ENCODE data around the gene HOTAIR.

HOTAIR gene

GRCh38 chr12:53951577-53952334 lies 23.0 kb downstream of the HOTAIR start:
- no peak overlapping the region for H3K27ac ChIP-seq (ENCODE audit: low read depth, low read length)
- peaks cover 72 to 89% (median 80%) of the 10 kb centered on the region in 5 donors for H3K27me3 ChIP-seq (ENCODE audit: control insufficient read depth in 5 of 5, insufficient read depth in 4 of 5, low read length in 5 of 5)
- no peaks in the 10 kb centered on the region for H3K9me3 ChIP-seq (ENCODE audit: control insufficient read depth in 5 of 5, low read length in 5 of 5)
- H3K4me3 ChIP-seq (ENCODE audit: low read depth in 1 of 5, low read length in 5 of 5) = no peak overlapping the region
- no peaks in the 10 kb centered on the region for H3K36me3 ChIP-seq (ENCODE audit: control insufficient read depth in 5 of 5, insufficient read depth in 5 of 5, low read length in 5 of 5)
- H3K9ac ChIP-seq (ENCODE audit: low read length in 5 of 5) = no peak overlapping the region
- H3K4me1 ChIP-seq (ENCODE audit: control insufficient read depth in 5 of 5, insufficient read depth in 5 of 5, low read length in 5 of 5) = peaks cover 0 to 32% (median 18%) of the 10 kb centered on the region in 5 donors

DNA sequence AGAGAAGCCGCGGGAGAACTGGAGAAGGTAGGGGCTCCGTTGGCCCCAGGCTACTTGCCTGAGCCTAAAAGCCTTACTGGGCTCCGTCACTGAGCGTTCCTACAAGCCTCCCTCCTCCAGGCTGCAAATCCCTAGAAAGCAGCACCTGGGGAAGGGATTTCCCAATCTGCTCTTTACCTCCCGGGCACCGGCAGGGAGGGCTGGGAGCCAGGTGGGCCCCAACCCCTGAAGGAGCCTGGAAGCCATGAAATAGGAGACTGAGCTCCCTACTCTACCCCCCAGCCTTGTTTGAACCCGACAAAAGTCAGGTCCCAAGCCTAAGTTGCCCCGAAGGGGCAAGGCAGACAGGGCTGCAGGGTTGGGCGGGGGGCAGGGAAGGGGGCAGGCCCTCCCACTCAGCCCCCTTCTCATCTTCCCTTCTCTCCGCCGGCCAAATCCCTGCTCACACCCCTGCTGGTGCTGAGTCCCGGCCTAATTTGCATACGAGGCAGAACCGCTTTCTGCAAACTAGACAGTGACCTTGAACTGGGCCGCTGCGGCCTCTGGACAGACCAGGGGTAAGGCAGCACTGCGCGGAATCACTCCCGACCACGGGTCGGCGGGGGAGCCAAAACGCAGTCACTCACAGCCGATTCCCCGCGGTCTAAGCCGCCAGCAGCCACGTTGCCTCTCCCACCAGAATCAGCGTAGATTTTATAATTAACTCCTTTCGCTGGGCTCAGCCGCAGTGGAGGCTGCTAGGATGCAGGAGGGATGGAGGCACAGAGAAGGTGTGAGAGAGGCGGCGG lies 23.8 kb downstream of the HOTAIR start:
- H3K9me3 ChIP-seq (ENCODE audit: control insufficient read depth in 5 of 5, low read length in 5 of 5) = no peaks in the 10 kb centered on the region
- peaks cover 0 to 32% (median 18%) of the 10 kb centered on the region in 5 donors for H3K4me1 ChIP-seq (ENCODE audit: control insufficient read depth in 5 of 5, insufficient read depth in 5 of 5, low read length in 5 of 5)
- no peak overlapping the region for H3K4me3 ChIP-seq (ENCODE audit: low read depth in 1 of 5, low read length in 5 of 5)
- H3K27me3 ChIP-seq (ENCODE audit: control insufficient read depth in 5 of 5, insufficient read depth in 4 of 5, low read length in 5 of 5) = peaks cover 72 to 88% (median 80%) of the 10 kb centered on the region in 5 donors
- H3K36me3 ChIP-seq (ENCODE audit: control insufficient read depth in 5 of 5, insufficient read depth in 5 of 5, low read length in 5 of 5) = no peaks in the 10 kb centered on the region
- no peak overlapping the region for H3K27ac ChIP-seq (ENCODE audit: low read depth, low read length)
- H3K9ac ChIP-seq (ENCODE audit: low read length in 5 of 5) = no peak overlapping the region

DNA sequence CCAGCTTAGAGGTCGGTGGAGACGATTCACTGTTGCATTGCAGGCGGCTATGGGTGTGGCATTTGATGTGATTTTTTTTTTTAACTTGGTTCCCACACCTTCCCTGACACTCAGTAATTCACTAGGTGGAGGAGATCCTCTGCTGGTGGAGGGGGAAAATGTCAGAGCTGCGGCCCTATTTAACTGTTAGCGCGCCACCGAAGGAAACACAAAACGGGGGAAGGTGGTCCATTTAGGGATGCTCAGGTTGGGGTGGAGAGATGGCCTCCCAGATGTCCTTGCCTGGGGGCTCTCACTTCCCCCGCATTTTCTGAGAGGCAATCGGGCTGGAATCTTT lies 24.3 kb downstream of the HOTAIR start:
- H3K4me1 ChIP-seq (ENCODE audit: control insufficient read depth in 5 of 5, insufficient read depth in 5 of 5, low read length in 5 of 5) = peaks cover 0 to 32% (median 18%) of the 10 kb centered on the region in 5 donors
- no peak overlapping the region for H3K4me3 ChIP-seq (ENCODE audit: low read depth in 1 of 5, low read length in 5 of 5)
- no peak overlapping the region for H3K9ac ChIP-seq (ENCODE audit: low read length in 5 of 5)
- H3K36me3 ChIP-seq (ENCODE audit: control insufficient read depth in 5 of 5, insufficient read depth in 5 of 5, low read length in 5 of 5) = no peaks in the 10 kb centered on the region
- H3K9me3 ChIP-seq (ENCODE audit: control insufficient read depth in 5 of 5, low read length in 5 of 5) = no peaks in the 10 kb centered on the region
- peaks cover 72 to 88% (median 80%) of the 10 kb centered on the region in 5 donors for H3K27me3 ChIP-seq (ENCODE audit: control insufficient read depth in 5 of 5, insufficient read depth in 4 of 5, low read length in 5 of 5)
- H3K27ac ChIP-seq (ENCODE audit: low read depth, low read length) = no peak overlapping the region

DNA sequence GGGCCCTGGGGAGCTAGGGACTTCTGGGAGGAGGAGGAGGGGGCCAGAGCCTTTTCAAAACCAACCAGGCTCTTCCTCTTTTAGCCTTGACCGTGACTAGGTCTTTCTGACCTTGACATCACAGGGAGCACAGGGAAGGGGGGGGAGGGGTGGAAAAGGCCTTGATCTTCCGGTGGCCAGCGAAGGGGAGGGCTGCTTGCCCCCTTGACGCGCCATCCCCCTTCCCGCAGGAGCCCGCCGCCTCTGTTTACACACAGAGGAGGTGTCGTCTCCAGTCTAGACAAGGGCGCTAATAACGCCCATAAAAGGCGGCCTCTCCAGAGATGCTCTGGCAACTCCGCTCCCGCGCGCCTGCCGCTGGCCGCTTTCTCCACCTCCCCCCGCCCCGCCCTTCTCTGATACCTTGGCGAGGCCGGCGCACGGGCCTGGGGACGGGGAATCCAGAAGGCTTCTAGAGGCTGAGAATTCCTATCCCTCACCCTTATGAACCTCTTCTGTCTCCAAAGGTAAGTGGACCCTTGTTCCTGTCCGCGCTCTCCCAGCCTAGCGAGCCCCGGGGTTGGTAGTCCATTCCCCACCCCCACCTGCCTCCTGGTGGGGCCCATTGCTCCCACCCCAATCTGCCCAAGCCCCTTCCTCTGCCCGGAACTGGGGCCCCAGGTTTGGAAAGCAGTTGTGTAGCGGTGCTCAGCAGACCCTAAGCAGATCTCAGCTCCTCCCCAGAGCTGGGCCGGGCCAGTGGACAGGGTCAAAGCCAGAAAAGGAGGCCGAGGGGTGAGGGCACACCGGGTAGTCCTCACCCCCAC lies 24.9 kb downstream of the HOTAIR start:
- H3K4me1 ChIP-seq (ENCODE audit: control insufficient read depth in 5 of 5, insufficient read depth in 5 of 5, low read length in 5 of 5) = peaks cover 0 to 33% (median 15%) of the 10 kb centered on the region in 5 donors
- H3K36me3 ChIP-seq (ENCODE audit: control insufficient read depth in 5 of 5, insufficient read depth in 5 of 5, low read length in 5 of 5) = no peaks in the 10 kb centered on the region
- H3K27ac ChIP-seq (ENCODE audit: low read depth, low read length) = no peak overlapping the region
- H3K4me3 ChIP-seq (ENCODE audit: low read depth in 1 of 5, low read length in 5 of 5) = no peak overlapping the region
- no peaks in the 10 kb centered on the region for H3K9me3 ChIP-seq (ENCODE audit: control insufficient read depth in 5 of 5, low read length in 5 of 5)
- peaks cover 72 to 90% (median 81%) of the 10 kb centered on the region in 5 donors for H3K27me3 ChIP-seq (ENCODE audit: control insufficient read depth in 5 of 5, insufficient read depth in 4 of 5, low read length in 5 of 5)
- H3K9ac ChIP-seq (ENCODE audit: low read length in 5 of 5) = no peak overlapping the region

- Histone ChIP-seq H3K27ac (ENCODE audit: low read depth, low read length) (no peak overlapping the region), H3K9ac (ENCODE audit: low read length in 5 of 5) (no peak overlapping the region), H3K4me3 (ENCODE audit: low read depth in 1 of 5, low read length in 5 of 5) (no peak overlapping the region), H3K9me3 (ENCODE audit: control insufficient read depth in 5 of 5, low read length in 5 of 5) (no peaks in the 10 kb centered on the region), H3K4me1 (ENCODE audit: control insufficient read depth in 5 of 5, insufficient read depth in 5 of 5, low read length in 5 of 5) (peaks cover 0 to 30% (median 14%) of the 10 kb centered on the region in 5 donors), H3K36me3 (ENCODE audit: control insufficient read depth in 5 of 5, insufficient read depth in 5 of 5, low read length in 5 of 5) (no peaks in the 10 kb centered on the region), H3K27me3 (ENCODE audit: control insufficient read depth in 5 of 5, insufficient read depth in 4 of 5, low read length in 5 of 5) (peaks cover 71 to 91% (median 83%) of the 10 kb centered on the region in 5 donors)
Measured at GRCh38 chr12:53948650-53949593, 25.8 kb downstream of the HOTAIR start.

DNA sequence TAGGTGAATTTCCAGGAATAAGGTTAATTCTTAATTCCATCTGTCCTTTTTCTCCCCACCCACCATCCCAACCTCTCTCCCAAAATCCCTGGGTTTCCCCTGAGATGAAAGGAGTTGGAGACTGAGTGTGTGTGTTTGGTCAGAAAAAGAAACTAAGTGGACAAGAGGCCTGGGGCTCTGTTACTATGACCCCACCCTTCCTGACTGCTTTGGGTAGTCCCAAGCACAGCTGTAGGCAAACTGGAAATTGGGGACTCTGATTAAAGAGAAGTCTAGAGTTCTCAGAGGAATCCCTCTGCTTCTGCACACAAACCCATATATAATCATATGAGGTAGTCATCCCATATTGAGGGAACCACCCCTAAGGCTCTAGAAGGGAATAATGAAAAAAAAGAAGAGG lies 27.0 kb downstream of the HOTAIR start:
- no peak overlapping the region for H3K9ac ChIP-seq (ENCODE audit: low read length in 5 of 5)
- H3K9me3 ChIP-seq (ENCODE audit: control insufficient read depth in 5 of 5, low read length in 5 of 5) = no peaks in the 10 kb centered on the region
- peaks cover 0 to 18% (median 5%) of the 10 kb centered on the region in 5 donors for H3K4me1 ChIP-seq (ENCODE audit: control insufficient read depth in 5 of 5, insufficient read depth in 5 of 5, low read length in 5 of 5)
- peaks cover 70 to 90% (median 83%) of the 10 kb centered on the region in 5 donors for H3K27me3 ChIP-seq (ENCODE audit: control insufficient read depth in 5 of 5, insufficient read depth in 4 of 5, low read length in 5 of 5)
- H3K4me3 ChIP-seq (ENCODE audit: low read depth in 1 of 5, low read length in 5 of 5) = no peak overlapping the region
- no peaks in the 10 kb centered on the region for H3K36me3 ChIP-seq (ENCODE audit: control insufficient read depth in 5 of 5, insufficient read depth in 5 of 5, low read length in 5 of 5)
- H3K27ac ChIP-seq (ENCODE audit: low read depth, low read length) = no peak overlapping the region

DNA sequence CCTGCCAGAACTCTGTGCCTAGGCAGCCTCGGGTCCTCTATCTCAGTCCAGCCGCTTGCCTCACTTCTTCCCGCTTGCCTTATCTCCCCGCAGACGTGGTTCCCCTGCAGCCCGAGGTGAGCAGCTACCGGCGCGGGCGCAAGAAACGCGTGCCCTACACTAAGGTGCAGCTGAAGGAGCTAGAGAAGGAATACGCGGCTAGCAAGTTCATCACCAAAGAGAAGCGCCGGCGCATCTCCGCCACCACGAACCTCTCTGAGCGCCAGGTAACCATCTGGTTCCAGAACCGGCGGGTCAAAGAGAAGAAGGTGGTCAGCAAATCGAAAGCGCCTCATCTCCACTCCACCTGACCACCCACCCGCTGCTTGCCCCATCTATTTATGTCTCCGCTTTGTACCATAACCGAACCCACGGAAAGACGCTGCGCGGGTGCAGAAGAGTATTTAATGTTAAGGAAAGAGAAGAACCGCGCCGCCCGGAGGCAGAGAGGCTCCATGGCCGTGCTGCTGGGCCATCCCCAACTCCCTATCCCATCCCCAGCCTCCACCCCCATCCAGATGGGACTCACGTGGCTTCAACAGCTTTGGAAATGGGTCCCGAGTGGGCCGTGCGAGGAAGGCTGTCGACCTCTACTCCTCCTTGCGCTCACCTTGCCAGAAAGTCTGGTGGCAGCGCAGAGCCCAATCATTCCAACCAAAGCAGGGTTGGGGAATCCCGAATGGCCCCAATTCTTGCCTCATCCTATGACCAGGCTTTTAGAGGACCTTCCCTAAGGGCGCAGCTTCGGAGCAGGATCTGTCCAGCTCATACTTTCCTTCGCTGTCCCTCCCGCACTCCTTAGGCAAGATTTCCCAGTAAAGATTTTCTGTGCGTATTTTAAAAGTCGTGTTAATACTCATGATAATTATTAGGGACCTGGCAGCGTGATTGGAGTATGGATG lies 29.6 kb downstream of the HOTAIR start:
- peaks cover 66 to 86% (median 80%) of the 10 kb centered on the region in 5 donors for H3K27me3 ChIP-seq (ENCODE audit: control insufficient read depth in 5 of 5, insufficient read depth in 4 of 5, low read length in 5 of 5)
- H3K27ac ChIP-seq (ENCODE audit: low read depth, low read length) = no peak overlapping the region
- H3K4me3 ChIP-seq (ENCODE audit: low read depth in 1 of 5, low read length in 5 of 5) = no peak overlapping the region
- H3K9me3 ChIP-seq (ENCODE audit: control insufficient read depth in 5 of 5, low read length in 5 of 5) = no peaks in the 10 kb centered on the region
- H3K9ac ChIP-seq (ENCODE audit: low read length in 5 of 5) = no peak overlapping the region
- H3K4me1 ChIP-seq (ENCODE audit: control insufficient read depth in 5 of 5, insufficient read depth in 5 of 5, low read length in 5 of 5) = peaks cover 0 to 5% (median 0%) of the 10 kb centered on the region in 5 donors
- no peaks in the 10 kb centered on the region for H3K36me3 ChIP-seq (ENCODE audit: control insufficient read depth in 5 of 5, insufficient read depth in 5 of 5, low read length in 5 of 5)

GRCh38 chr12:53944209-53944608 lies 30.5 kb downstream of the HOTAIR start:
- peaks cover 65 to 84% (median 78%) of the 10 kb centered on the region in 5 donors for H3K27me3 ChIP-seq (ENCODE audit: control insufficient read depth in 5 of 5, insufficient read depth in 4 of 5, low read length in 5 of 5)
- H3K9me3 ChIP-seq (ENCODE audit: control insufficient read depth in 5 of 5, low read length in 5 of 5) = no peaks in the 10 kb centered on the region
- no peak overlapping the region for H3K27ac ChIP-seq (ENCODE audit: low read depth, low read length)

More at GRCh38 chr12:53944209-53944608, 30.5 kb downstream of the HOTAIR start:
- Histone ChIP-seq H3K4me3 (ENCODE audit: low read depth in 1 of 5, low read length in 5 of 5) (no peak overlapping the region), H3K9ac (ENCODE audit: low read length in 5 of 5) (no peak overlapping the region), H3K36me3 (ENCODE audit: control insufficient read depth in 5 of 5, insufficient read depth in 5 of 5, low read length in 5 of 5) (no peaks in the 10 kb centered on the region), H3K4me1 (ENCODE audit: control insufficient read depth in 5 of 5, insufficient read depth in 5 of 5, low read length in 5 of 5) (peaks cover 0 to 7% (median 0%) of the 10 kb centered on the region in 5 donors)
